Lower leg skin (tissue), 4 donors: ENCODE results near the gene SETD4. TPM values are rescaled to one million over a fixed set of nuclear protein-coding genes. Genes with fewer than 3 reads are reported as not detected.
A peak's percentile ranks its signal among the peaks of the same experiment; 100 is the strongest.

Source experiments
- DNase-seq, 2 donors: peaks; one replicate each; pipeline ENCODE4 v3.0.0-alpha.2; 2019; ENCODE audit warnings: low spot score in 2 of 2
- H3K4me3 ChIP-seq: fragments of 200-600 bp; sonication (generic); 2 replicates; pipeline ENCODE4 v1.5.1; 2017; ENCODE audit warnings: mild to moderate bottlenecking, low read depth; ENCODE audit not compliant: poor library complexity, severe bottlenecking
- CTCF ChIP-seq, 3 donors: fragments of 450-650 bp; IDR thresholded peaks; one replicate each; pipeline ENCODE4 v1.5.1; 2016; ENCODE audit warnings: antibody characterized with exemption in 3 of 3, mild to moderate bottlenecking in 3 of 3, moderate library complexity in 2 of 3
- POLR2A ChIP-seq, 2 donors: fragments of 450-650 bp; IDR thresholded peaks; one replicate each; pipeline ENCODE4 v1.6.1; 2016 to 2017; ENCODE audit warnings: antibody characterized with exemption in 2 of 2, mild to moderate bottlenecking in 1 of 2, moderate library complexity in 1 of 2
- whole genome bisulfite sequencing, 2 donors: methylation state at CpG; one replicate each; pipeline ENCODE4 v1.1.5; 2018; 5-methylcytosine and 5-hydroxymethylcytosine counted together
- intact Hi-C: fragments of 100-400 bp; cut with DNase I; formaldehyde crosslinking; loops from one replicate; pipeline ENCODE4 v1.15.0; 2023; ENCODE audit warnings: low total_unique reads
- total RNA-seq, 4 donors: library from RNA; depleted of rRNA; stranded (reverse); fragments of >200 nt; gene quantifications; one replicate each; pipeline ENCODE4 v1.1.0, GENCODE V29; 2016

SETD4 gene
- total RNA-seq, 4 donors from 2014 or later = 21.1 to 41.6 (median 30.1) TPM

GRCh38 chr21:36003776-36004175, 56.5 kb downstream of the SETD4 start:
- no peak overlapping the region for H3K4me3 ChIP-seq
- intact Hi-C loops = no loop called here
- 96 to 97% methylated on average over 11 of the region's 11 CpGs for WGBS, 2 donors
- no peak for TF ChIP-seq CTCF (IDR thresholded peaks at IDR 0.05)
- TF ChIP-seq POLR2A (IDR thresholded peaks at IDR 0.05) = no peak
- peak in 1 of 2 donors; percentile 20 for DNase-seq

DNA sequence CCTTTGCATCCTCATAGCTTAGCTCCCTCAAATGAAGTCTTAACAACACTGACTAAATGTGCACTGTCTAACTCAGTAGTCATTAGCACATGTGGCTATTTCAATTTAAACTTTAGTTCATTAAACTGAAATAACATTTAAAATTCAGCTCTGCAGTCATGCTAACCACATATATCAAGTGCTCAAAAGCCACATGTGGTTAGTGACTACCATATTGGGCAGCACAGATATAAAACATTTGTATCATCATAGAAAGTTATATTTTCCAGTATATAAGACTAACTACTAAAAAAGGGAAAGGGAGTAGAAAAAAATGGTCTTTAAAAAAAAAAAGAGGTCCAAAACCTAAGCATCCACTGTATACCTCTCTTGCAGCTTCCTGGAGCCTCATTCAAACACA, 64.1 kb downstream of the SETD4 start:
- TF ChIP-seq POLR2A (IDR thresholded peaks at IDR 0.05) (no peak), CTCF (IDR thresholded peaks at IDR 0.05) (no peak)
- intact Hi-C loops = no loop called here
- H3K4me3 ChIP-seq = no peak overlapping the region
- no peak for DNase-seq

GRCh38 chr21:35995522-35996088, 64.7 kb downstream of the SETD4 start:
- DNase-seq = no peak
- intact Hi-C loops = no loop called here
- no peak overlapping the region for H3K4me3 ChIP-seq
- TF ChIP-seq POLR2A (IDR thresholded peaks at IDR 0.05) = no peak
- TF ChIP-seq CTCF (IDR thresholded peaks at IDR 0.05) = no peak
- 71 to 76% methylated on average over 4 of the region's 4 CpGs for WGBS, 2 donors

DNA sequence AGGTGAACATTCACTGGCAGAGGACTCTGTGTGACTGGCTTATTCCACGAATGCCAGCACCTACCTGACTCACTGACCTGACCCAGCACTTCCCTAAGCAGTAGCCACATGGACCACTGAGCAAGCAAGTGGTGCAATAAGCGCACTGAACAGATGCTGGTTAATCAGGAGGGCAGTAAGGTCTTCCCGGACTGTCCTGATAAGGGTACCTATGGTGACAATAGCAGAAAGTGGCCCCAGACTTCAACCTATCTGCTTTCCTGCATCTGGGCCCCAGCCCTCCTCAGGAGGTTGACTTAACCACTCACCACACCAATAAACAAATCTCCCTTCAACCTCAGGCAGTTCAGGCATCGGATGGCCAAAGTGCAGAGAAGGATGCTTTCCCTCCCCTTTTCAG, 65.7 kb downstream of the SETD4 start:
- DNase-seq = peak in 1 of 2 donors; percentile 49
- no peak for TF ChIP-seq CTCF (IDR thresholded peaks at IDR 0.05)
- intact Hi-C loops = no loop called here
- 45 to 90% methylated on average over 4 of the region's 4 CpGs for WGBS, 2 donors
- H3K4me3 ChIP-seq = no peak overlapping the region

GRCh38 chr21:35993875-35994490, 66.3 kb downstream of the SETD4 start:
- intact Hi-C loops = no loop called here
- no peak overlapping the region for H3K4me3 ChIP-seq
- peak in 1 of 2 donors; percentile 17 for DNase-seq
- TF ChIP-seq POLR2A (IDR thresholded peaks at IDR 0.05) = no peak
- TF ChIP-seq CTCF (IDR thresholded peaks at IDR 0.05) = no peak
- 59 to 95% methylated on average over 3 of the region's 3 CpGs for WGBS, 2 donors

GRCh38 chr21:35991131-35991530, 69.2 kb downstream of the SETD4 start:
- WGBS, 2 donors = 88 to 99% methylated on average over 6 of the region's 6 CpGs
- DNase-seq = peak in 1 of 2 donors; percentile 58
- intact Hi-C loops = no loop called here
- H3K4me3 ChIP-seq = no peak overlapping the region
- no peak for TF ChIP-seq CTCF (IDR thresholded peaks at IDR 0.05)
- TF ChIP-seq POLR2A (IDR thresholded peaks at IDR 0.05) = no peak
